CD1c-positive myeloid dendritic cell (primary cell): Measurements from ENCODE around the gene GPHA2.

Experiments used
- DNase-seq: peaks from one replicate; pipeline ENCODE4 v3.0.0-alpha.2; 2016; ENCODE audit errors: extremely low spot score

Gene GPHA2

DNA sequence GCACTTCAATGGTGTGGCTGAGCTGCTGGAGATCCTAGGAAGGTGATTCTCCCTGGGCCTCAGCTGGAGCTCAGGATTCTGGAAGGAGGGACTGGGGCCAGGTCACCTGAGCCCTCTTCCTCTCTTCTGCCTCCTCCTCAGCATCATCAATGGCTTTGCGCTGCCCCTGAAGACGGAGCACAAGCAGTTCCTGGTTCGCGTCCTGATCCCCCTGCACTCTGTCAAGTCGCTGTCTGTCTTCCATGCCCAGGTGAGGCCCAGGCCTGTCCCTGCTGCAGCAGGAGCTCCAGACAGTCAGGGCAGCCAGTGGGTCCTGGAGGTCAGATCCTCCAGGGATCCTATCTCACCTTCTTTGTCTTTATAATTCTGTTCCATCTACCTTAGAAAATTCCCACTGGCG is 5.4 kb downstream of the GPHA2 start:
- no peak for DNase-seq

DNA sequence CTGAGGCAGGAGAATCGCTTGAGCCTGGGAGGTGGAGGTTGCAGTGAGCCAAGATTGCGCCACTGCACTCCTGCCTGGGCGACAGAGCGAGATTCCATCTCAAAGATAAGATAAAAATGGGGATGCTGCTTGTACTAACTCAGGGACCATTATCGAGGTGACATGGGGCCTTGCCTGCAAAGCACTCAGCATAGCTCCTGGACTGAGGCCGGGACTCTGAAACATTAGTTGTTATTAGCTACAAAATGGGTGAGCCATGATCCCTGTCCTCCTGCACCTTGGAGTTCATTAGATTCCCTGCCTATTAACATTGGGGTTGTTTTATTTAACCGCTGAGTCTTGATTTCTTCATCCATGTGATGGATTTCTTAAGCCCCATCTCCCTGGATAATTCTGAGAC is 6.1 kb downstream of the GPHA2 start:
- DNase-seq, result no peak

DNA sequence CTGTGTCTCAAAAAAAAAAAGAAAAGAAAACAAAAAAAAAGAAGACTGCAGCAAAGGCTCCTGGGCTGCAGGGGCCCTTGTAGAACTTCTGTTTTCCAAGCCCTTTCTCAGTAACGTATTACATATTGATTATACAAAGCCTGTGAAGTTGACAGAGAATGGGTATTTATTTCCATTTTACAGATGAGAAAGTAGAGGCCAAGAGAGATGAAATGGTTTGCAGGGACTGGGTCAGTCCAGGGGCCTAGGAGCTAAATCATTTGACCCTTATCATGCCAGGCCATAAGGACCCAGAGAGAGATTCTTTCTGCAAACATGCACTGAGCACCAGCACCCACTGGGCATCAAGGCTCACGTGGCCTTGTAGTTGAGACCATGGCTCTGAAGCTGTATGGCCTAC is 6.7 kb downstream of the GPHA2 start:
- DNase-seq, result no peak

DNA sequence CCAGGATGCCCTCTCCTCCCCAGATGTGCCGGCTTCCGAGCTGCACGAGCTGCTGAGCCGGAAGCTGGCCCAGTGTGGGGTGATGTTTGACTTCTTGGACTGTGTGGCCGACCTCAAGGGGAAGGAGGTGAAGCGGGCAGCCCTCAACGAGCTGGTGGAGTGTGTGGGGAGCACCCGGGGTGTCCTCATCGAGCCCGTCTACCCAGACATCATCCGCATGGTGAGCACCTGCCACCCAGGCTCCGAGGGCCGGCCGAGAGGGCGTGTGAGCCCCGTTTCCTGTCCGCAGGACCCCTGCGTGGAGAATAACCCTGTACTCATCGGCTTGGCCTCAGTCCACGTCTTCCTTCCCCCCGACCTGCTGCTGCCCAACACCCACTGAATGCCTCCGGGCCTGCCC is 9.0 kb downstream of the GPHA2 start:
- no peak for DNase-seq

DNA sequence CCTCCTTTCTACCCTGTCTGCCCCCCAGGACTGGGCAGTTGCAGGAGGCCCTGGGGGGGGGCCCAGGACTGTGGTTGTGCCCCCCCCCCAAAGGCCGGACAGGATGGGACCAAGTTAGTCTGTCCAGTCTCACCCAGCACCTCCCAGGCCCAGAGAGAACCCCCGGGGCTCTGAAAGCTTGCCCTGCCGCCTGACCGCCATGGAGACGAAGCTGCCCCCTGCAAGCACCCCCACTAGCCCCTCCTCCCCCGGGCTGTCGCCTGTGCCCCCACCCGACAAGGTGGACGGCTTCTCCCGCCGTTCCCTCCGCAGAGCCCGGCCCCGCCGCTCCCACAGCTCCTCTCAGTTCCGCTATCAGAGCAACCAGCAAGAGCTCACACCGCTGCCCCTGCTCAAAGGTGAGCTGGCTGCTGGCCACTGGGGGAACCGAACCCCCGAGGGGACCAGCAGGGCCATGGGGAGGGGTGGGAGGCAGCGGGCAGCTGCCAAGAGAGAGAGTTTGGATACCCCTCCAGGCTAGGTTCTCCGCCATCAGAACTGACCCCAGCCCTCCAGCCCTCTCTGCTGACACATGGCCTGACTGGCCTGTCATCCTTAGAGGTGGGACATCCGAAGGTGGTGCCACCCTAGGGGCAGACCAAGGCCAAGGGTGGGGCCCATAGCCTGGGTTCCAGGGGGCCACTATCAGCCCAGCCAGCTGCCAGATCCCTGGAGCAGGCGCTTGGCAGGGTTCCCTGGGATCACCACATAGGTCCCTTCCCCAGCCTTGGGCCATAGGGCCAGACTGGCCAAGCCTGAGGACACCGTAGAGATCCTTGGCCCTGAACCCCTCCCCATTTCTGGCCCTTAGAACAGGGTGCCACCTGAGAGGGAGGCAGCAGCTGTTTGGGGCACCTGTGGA is 9.9 kb downstream of the GPHA2 start:
- DNase-seq, result no peak

GRCh38 chr11:64924910-64925284 is 10.8 kb downstream of the GPHA2 start:
- DNase-seq, result peak; percentile 3

- DNase-seq, result peak; percentile 92
Measured at GRCh38 chr11:64923944-64924909, 11.5 kb downstream of the GPHA2 start, which contains the start of gene PPP2R5B. Gene PPP2R5B (plus strand): TSS chr11:64924689. CDS start chr11:64925735, 1,046 bp downstream.

DNA sequence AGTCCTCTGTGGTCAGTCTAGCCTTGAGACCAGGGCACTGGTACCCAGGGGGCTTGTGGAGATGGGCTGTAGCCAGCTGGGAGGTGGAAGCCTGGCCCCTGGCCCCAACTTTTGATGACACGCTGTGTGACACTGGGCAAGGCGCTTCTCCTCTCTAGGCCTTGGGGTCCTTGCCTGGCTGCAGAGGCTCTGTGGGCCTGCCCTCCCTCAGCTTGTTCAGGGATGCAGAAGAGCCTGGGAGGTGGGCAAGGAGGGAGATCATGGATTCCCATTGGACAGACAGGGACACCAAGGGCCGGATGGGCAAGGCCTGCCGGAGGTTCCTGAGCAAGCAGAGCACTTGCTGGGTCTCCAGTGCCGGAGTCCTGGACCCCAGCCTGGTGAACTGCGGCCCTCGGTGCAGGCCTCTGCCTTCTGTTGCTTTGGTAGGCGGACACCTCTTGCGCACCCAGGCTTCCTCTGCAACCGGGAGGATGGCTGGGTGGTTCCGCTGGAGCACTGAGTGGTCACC is 12.5 kb downstream of the GPHA2 start:
- no peak for DNase-seq

DNA sequence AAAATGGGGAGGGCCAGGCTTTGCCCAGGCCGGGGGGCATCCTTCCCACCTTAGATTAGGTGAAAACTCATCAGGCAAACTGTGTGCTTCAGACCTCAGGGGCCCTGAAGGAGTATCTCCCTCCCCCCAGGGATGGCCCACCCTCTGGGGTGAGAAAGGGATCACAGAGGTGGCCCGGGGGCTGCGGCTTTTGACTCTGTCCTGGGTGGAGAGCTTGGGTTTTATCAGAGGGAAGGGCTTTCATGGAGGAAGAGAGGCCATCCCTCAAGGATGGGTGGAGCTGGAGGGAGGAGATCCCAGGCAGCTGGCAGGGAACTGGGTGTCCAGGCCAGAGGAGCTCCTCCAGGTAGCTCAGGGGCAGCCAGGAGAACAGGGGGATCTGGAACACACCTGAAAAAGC is 14.3 kb downstream of the GPHA2 start:
- no peak for DNase-seq

- DNase-seq, result no peak
Measured at GRCh38 chr11:64920124-64920523, 15.6 kb downstream of the GPHA2 start.

- DNase-seq, result no peak
Measured at GRCh38 chr11:64919627-64920026, 16.1 kb downstream of the GPHA2 start.

DNA sequence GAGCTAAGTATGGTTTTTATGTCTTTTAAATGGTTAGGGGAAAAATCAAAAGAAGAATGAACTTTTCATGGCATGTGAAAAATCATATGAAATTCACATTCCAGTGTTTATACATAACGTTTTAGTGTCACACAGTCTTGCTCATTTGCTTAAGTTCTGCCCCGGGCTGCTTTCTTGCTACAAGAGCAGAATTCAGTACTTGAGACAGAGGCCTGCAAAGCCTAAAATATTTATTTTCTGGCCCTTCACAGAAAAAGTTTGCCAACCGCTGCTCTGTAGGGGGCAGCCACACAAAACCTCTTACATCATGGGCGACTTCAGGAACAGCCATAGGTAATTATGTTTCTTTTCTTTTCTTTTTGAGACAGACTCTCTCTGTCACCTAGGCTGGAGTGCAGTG is 17.7 kb downstream of the GPHA2 start:
- DNase-seq, result no peak

DNA sequence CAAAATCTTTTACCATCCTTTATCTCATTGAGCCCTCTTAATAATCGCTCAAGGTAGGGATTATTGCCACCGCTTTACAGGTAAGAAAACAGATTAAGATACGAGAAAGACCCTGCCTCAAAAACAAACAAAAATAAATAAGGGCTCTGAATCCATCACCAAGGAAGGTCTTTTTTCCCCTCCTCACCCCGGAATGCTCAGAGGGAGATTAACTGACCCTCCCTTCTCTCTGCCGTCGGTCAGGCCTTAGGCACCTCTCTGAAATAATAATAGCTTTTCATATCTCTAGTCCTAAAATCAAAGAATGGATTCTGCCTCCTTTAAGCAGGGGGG is 18.1 kb downstream of the GPHA2 start:
- DNase-seq, result no peak

GRCh38 chr11:64916775-64917662 is 18.7 kb downstream of the GPHA2 start, which contains the start of gene ATG2A:
Gene ATG2A (minus strand): TSS chr11:64917209. CDS start chr11:64917135, 74 bp downstream.
- peak; percentile 99 for DNase-seq

DNA sequence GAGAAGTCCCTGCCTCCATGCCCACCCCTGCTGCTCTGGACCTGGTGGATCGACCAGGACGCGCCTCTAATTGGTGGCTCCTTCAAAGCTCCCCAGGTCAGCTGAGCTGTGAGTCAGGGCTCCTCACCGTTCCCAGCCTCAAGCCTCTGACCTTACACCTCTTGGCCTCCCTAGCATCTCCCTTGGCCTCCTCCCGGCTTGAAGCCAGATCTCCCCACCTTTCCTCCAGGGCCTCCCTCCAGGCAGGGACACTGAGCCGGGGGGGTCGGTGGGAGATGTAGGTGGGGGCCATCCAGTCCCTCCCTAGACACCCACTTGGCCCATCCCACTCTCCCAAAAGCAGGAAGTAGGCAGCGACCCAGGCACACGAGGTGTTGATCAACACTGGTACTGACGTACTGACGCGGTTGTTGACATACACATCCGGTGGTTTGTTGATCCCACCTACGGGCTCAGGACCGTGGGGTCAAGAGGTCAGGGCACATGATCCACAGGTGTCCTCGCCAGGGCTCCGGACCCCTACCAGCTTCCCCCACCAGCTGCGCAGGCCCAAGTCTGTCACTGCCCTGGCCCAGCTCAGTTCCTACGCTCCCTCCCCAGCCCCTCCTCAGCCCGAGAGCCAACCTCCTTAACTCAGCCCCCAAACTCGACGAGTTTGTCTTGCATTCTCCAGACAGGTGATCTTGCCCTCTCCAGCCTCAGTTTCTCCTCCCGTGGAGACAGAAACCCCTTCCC is 19.5 kb downstream of the GPHA2 start:
- DNase-seq, result peak; percentile 83

GRCh38 chr11:64915376-64915887 is 20.3 kb downstream of the GPHA2 start:
- DNase-seq, result peak; percentile 20

DNA sequence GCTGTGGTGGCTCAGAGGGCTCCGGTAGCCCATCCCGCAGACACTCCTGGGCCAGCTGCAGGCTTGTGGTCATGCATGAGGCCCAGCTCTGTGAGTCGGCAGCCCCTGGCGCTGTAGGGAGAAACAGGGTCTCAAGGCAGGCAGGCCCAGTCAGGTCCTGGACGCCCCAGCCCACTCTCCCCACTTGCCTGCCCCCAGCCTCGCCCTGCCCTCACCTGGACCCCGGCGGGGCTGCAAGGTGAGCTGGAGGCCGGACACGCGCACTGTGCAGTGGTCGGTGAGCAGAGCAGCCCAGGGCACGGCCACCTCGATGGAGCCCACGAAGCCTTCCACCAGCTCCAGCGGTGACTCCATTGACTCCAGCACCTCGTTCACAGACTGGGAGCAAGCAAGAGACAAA is 21.6 kb downstream of the GPHA2 start:
- no peak for DNase-seq

DNA sequence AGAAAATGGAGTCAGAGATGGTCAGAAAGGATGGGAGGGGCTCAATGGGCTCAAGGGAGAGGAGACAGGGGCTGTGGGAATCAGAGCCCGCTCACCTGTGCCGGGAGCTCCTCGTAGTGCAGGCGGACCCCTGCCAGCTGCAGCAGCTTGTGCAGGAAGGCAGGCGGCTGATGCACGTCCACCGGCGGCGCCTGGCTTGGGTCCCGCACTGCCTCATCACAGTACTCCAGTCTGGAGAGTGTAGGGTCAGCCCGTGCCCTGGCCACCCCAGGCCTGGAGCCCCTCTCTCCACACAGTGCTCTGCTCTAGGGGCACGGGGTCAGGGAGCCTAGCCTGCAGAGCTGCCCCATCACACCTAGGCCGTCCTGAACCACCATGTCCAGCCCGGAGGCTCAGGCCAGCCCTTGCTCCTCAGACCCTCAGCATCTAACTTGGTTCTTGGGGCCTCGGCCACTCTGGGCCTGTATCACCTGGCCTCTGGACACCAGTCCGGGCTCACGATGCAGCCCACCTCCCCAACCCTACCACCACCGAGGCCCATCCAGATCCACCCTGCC is 22.4 kb downstream of the GPHA2 start:
- DNase-seq, result no peak

GRCh38 chr11:64911689-64912088 is 24.0 kb downstream of the GPHA2 start:
- DNase-seq, result no peak

GRCh38 chr11:64911142-64911541 is 24.6 kb downstream of the GPHA2 start:
- DNase-seq, result no peak
